H1 (cell line): ENCODE measurements around the gene COIL. TPM values are rescaled to one million over a fixed set of nuclear protein-coding genes. Genes with fewer than 3 reads are reported as not detected.

Experiments
- CTCF ChIA-PET: fragments of 300-600 bp; sonication (Branson Sonifier 250); formaldehyde crosslinking; loops from one replicate; lab custom pipeline; 2021; ENCODE audit not compliant: partially characterized antibody; lab: Charles Lee
- POLR2A ChIA-PET: fragments of 300-600 bp; sonication (Branson Sonifier 250); formaldehyde crosslinking; loops from one replicate; lab custom pipeline; 2021; ENCODE audit warnings: inconsistent platforms; ENCODE audit not compliant: partially characterized antibody; lab: Charles Lee
- DNase-seq, 2 experiments: peaks; one replicate each; pipeline versions ENCODE4 v3.0.0 to v3.0.0-alpha.2; 2010 to 2022; ENCODE audit warnings: low spot score in 2 of 2, low read depth in 1 of 2, mixed read lengths in 1 of 2
- FAIRE-seq: peaks from 2 replicates; lab custom pipeline; 2011; peaks lifted over from hg19 to GRCh38; lab: Jason Lieb, UNC
- H2AFZ ChIP-seq: 2 replicates; pipeline ENCODE4 v1.8.1; 2012; ENCODE audit warnings: low read length, inconsistent platforms
- H2AK5ac ChIP-seq: 2 replicates; pipeline ENCODE4 v1.6.1; 2013; ENCODE audit warnings: low read depth, low read length
- H2BK120ac ChIP-seq: replicated peaks from 2 replicates; pipeline ENCODE3; 2013; ENCODE audit warnings: low read depth, low read length, inconsistent platforms
- H2BK12ac ChIP-seq: 2 replicates; pipeline ENCODE4 v1.6.1; 2013; ENCODE audit warnings: low read depth, low read length
- H2BK15ac ChIP-seq: 2 replicates; pipeline ENCODE4 v1.6.1; 2013; ENCODE audit warnings: low read length
- H2BK20ac ChIP-seq: 2 replicates; pipeline ENCODE4 v1.6.1; 2013; ENCODE audit warnings: low read length
- H2BK5ac ChIP-seq: 2 replicates; pipeline ENCODE4 v1.6.1; 2013; ENCODE audit warnings: low read depth, low read length
- H3K14ac ChIP-seq: 2 replicates; pipeline ENCODE4 v1.6.1; 2013; ENCODE audit warnings: inconsistent platforms; ENCODE audit not compliant: insufficient read length
- H3K18ac ChIP-seq: 2 replicates; pipeline ENCODE4 v1.6.1; 2013; ENCODE audit warnings: low read length; ENCODE audit errors: extremely low read depth
- H3K23ac ChIP-seq: 2 replicates; pipeline ENCODE4 v1.6.1; 2013; ENCODE audit warnings: inconsistent platforms; ENCODE audit not compliant: insufficient read length
- H3K23me2 ChIP-seq: 2 replicates; pipeline ENCODE4 v1.6.1; 2013; ENCODE audit warnings: low read depth, low read length
- H3K27ac ChIP-seq: 2 replicates; pipeline ENCODE4 v1.6.1; 2011; ENCODE audit warnings: low read depth, low read length, inconsistent platforms
- H3K27me3 ChIP-seq, 4 experiments: replicated peaks in 1 of 4; 1 replicate in 1 of 4; 2 replicates in 3 of 4; pipeline versions ENCODE4 v1.6.1 to v1.8.1; 2011 to 2013; ENCODE audit warnings: low read length in 3 of 4, mild to moderate bottlenecking in 3 of 4, inconsistent platforms in 2 of 4, mixed read lengths in 2 of 4, moderate library complexity in 1 of 4; ENCODE audit not compliant: control insufficient read depth in 3 of 4, insufficient read depth in 3 of 4; ENCODE audit errors: extremely low read depth in 1 of 4
- H3K36me3 ChIP-seq, 4 experiments: 2 replicates each; pipeline versions ENCODE4 v1.6.1 to v1.8.1; 2011 to 2013; ENCODE audit warnings: mild to moderate bottlenecking in 4 of 4, low read length in 3 of 4, moderate library complexity in 2 of 4, control low read depth in 1 of 4, inconsistent platforms in 1 of 4; ENCODE audit not compliant: insufficient read depth in 4 of 4, control insufficient read depth in 2 of 4
- H3K4ac ChIP-seq: replicated peaks from 2 replicates; pipeline ENCODE3; 2013; ENCODE audit warnings: low read length, low read depth, mixed read lengths, inconsistent platforms; ENCODE audit not compliant: insufficient read length
- H3K4me1 ChIP-seq, 4 experiments: replicated peaks in 1 of 4; 1 replicate in 1 of 4; 2 replicates in 3 of 4; pipeline versions ENCODE4 v1.6.1 to v1.8.1; 2011 to 2013; ENCODE audit warnings: low read length in 3 of 4, inconsistent platforms in 2 of 4, mixed read lengths in 1 of 4; ENCODE audit not compliant: insufficient read depth in 4 of 4, control insufficient read depth in 3 of 4
- H3K4me2 ChIP-seq, 2 experiments: 2 replicates each; pipeline versions ENCODE4 v1.6.1 to v1.8.1; 2011 to 2013; ENCODE audit warnings: low read depth in 2 of 2, low read length in 2 of 2, control low read depth in 1 of 2, inconsistent platforms in 1 of 2, mild to moderate bottlenecking in 1 of 2; ENCODE audit not compliant: insufficient read depth in 1 of 2
- H3K4me3 ChIP-seq, 4 experiments: fragments of 200-600, 300-600 bp in 1 of 4; sonication (generic), shearing (Covaris generic), sonication (Bioruptor Twin) in 1 of 4; 2 replicates each; pipeline versions ENCODE4 v1.5.1 to v1.8.1; 2011 to 2016; ENCODE audit warnings: low read length in 4 of 4, low read depth in 3 of 4, control low read depth in 2 of 4, inconsistent platforms in 2 of 4, mild to moderate bottlenecking in 2 of 4, mixed read lengths in 1 of 4, moderate library complexity in 1 of 4; ENCODE audit not compliant: insufficient read depth in 2 of 4; ENCODE audit errors: extremely low read depth in 1 of 4
- H3K56ac ChIP-seq: replicated peaks from 2 replicates; pipeline ENCODE3; 2013; ENCODE audit warnings: low read depth, mild to moderate bottlenecking, mixed read lengths, low read length, inconsistent platforms; ENCODE audit not compliant: insufficient read length
- H3K79me1 ChIP-seq: 2 replicates; pipeline ENCODE4 v1.6.1; 2013; ENCODE audit warnings: low read depth, low read length, control low read depth
- H3K79me2 ChIP-seq, 2 experiments: 2 replicates each; pipeline versions ENCODE4 v1.6.1 to v1.8.1; 2012 to 2013; ENCODE audit warnings: low read length in 2 of 2, mild to moderate bottlenecking in 2 of 2, inconsistent platforms in 1 of 2; ENCODE audit not compliant: insufficient read depth in 2 of 2, control insufficient read depth in 1 of 2
- H3K9ac ChIP-seq, 4 experiments: replicated peaks in 1 of 4; 1 replicate in 1 of 4; 2 replicates in 3 of 4; pipeline versions ENCODE4 v1.6.1 to v1.8.1; 2011 to 2013; ENCODE audit warnings: low read depth in 3 of 4, low read length in 3 of 4, control low read depth in 2 of 4, mild to moderate bottlenecking in 2 of 4, moderate library complexity in 2 of 4, inconsistent platforms in 1 of 4; ENCODE audit errors: extremely low read depth in 1 of 4
- H3K9me3 ChIP-seq, 2 experiments: 2 replicates each; pipeline versions ENCODE4 v1.6.1 to v1.8.1; 2012 to 2013; ENCODE audit warnings: mild to moderate bottlenecking in 2 of 2, moderate library complexity in 2 of 2, control low read depth in 1 of 2, inconsistent platforms in 1 of 2, low read depth in 1 of 2, low read length in 1 of 2, mixed read lengths in 1 of 2; ENCODE audit not compliant: insufficient read depth in 2 of 2
- H4K20me1 ChIP-seq, 2 experiments: replicated peaks in 1 of 2; 2 replicates each; pipeline versions ENCODE3 to v1.8.1; 2011 to 2013; ENCODE audit warnings: inconsistent platforms in 2 of 2, low read length in 2 of 2, mild to moderate bottlenecking in 1 of 2; ENCODE audit not compliant: insufficient read depth in 2 of 2, control insufficient read depth in 1 of 2
- H4K5ac ChIP-seq: 2 replicates; pipeline ENCODE4 v1.6.1; 2013; ENCODE audit warnings: low read length, low read depth, mixed read lengths, inconsistent platforms; ENCODE audit not compliant: insufficient read length
- H4K8ac ChIP-seq: 2 replicates; pipeline ENCODE4 v1.8.0; 2013; ENCODE audit warnings: mild to moderate bottlenecking, moderate library complexity, low read length, inconsistent platforms; ENCODE audit not compliant: insufficient read depth; ENCODE audit errors: extremely low read depth
- H4K91ac ChIP-seq: replicated peaks from 2 replicates; pipeline ENCODE3; 2013; ENCODE audit warnings: low read length, mixed read lengths, inconsistent platforms; ENCODE audit not compliant: insufficient read length
- BRCA1 ChIP-seq: IDR thresholded peaks from 2 replicates; pipeline ENCODE4 v1.6.1; 2012; ENCODE audit warnings: low read depth, low read length, improper control_type of control experiment
- CBX8 ChIP-seq: fragments of 300-800, 300-1000 bp; sonication (generic); IDR thresholded peaks from 2 replicates; pipeline ENCODE4 v1.7.1; 2016; ENCODE audit warnings: low read depth, low read length, borderline replicate concordance
- JUND ChIP-seq: IDR thresholded peaks from 2 replicates; pipeline ENCODE4 v1.6.1; 2011; ENCODE audit warnings: mild to moderate bottlenecking, improper control_type of control experiment, low read length
- NANOG ChIP-seq: IDR thresholded peaks from 2 replicates; pipeline ENCODE4 v1.6.1; 2011; ENCODE audit warnings: low read length, low read depth, mild to moderate bottlenecking, inconsistent platforms; ENCODE audit not compliant: insufficient read depth, poor library complexity, severe bottlenecking
- NRF1 ChIP-seq: IDR thresholded peaks from 2 replicates; pipeline ENCODE4 v1.6.1; 2011; ENCODE audit warnings: mild to moderate bottlenecking, low read depth, low read length, improper control_type of control experiment
- RNF2 ChIP-seq: fragments of 200-900, 300-1000 bp; sonication (generic); IDR thresholded peaks from 2 replicates; pipeline ENCODE4 v1.7.1; 2016; ENCODE audit warnings: borderline replicate concordance, low read depth, mild to moderate bottlenecking, antibody characterized with exemption, low read length; ENCODE audit not compliant: poor library complexity, severe bottlenecking; ENCODE audit errors: missing control alignments
- SP1 ChIP-seq: IDR thresholded peaks from 2 replicates; pipeline ENCODE4 v1.6.1; 2011; ENCODE audit warnings: low read depth, low read length
- SP4 ChIP-seq: IDR thresholded peaks from 2 replicates; pipeline ENCODE4 v1.6.1; 2012; ENCODE audit warnings: low read length, inconsistent platforms
- SRF ChIP-seq: IDR thresholded peaks from 2 replicates; pipeline ENCODE4 v1.6.1; 2011; ENCODE audit warnings: mild to moderate bottlenecking, low read depth, low read length, moderate library complexity
- TEAD4 ChIP-seq: IDR thresholded peaks from 2 replicates; pipeline ENCODE4 v1.6.1; 2012; ENCODE audit warnings: low read depth, low read length, inconsistent platforms, mixed read lengths
- WGBS, 2 experiments: shearing (Covaris generic) in 1 of 2; methylation state at CpG; one replicate each; pipeline versions ENCODE4 v1.1.6 to v1.1.7; 2013 to 2015; ENCODE audit warnings: low lambda C conversion rate in 2 of 2, mixed read lengths in 2 of 2, inconsistent platforms in 1 of 2, low coverage in 1 of 2, missing lambda C conversion rate in 1 of 2; ENCODE audit not compliant: insufficient replicate concordance in 2 of 2, insufficient coverage in 1 of 2, insufficient read length in 1 of 2; ENCODE audit errors: extremely low coverage in 1 of 2, missing lambda C conversion rate in 1 of 2; 5-methylcytosine and 5-hydroxymethylcytosine counted together
- polyA plus RNA-seq, 7 experiments: library from polyadenylated mRNA; depleted of rRNA in 3 of 7; stranded (reverse) in 5 of 7; unstranded in 2 of 7; fragments of >200 nt in 5 of 7; fragments of 200-250 nt in 2 of 7; gene quantifications; 1 replicate in 5 of 7; 2 replicates in 1 of 7; 4 replicates in 1 of 7; pipeline versions ENCODE4 v1.2.1 to v1.2.3, GENCODE V29; 2011 to 2013; ENCODE audit warnings: missing spikeins in 2 of 7, mixed read lengths in 2 of 7
- total RNA-seq: library from RNA; stranded (reverse); fragmentation: NEBNext Ultra II Directional; extraction: Animal tissue kit (Norgen Biotek cat#: 25700); gene quantifications from 2 replicates; pipeline ENCODE4 v1.2.1, GENCODE V29; 2021
- TF ChIP-seq, protein P1 (sequence below): IDR thresholded peaks from 2 replicates; pipeline ENCODE4 v1.6.1; 2012; ENCODE audit warnings: inconsistent platforms
- TF ChIP-seq, protein P2 (sequence below): IDR thresholded peaks from 2 replicates; pipeline ENCODE4 v1.6.1; 2012; ENCODE audit warnings: low read length, inconsistent platforms

Gene COIL
- total and polyA plus RNA-seq, 2 of the 8 experiments (the other 6 are each of a cell fraction or from before 2014, with no cell fraction given) = 5.2 to 23.6 TPM

DNA sequence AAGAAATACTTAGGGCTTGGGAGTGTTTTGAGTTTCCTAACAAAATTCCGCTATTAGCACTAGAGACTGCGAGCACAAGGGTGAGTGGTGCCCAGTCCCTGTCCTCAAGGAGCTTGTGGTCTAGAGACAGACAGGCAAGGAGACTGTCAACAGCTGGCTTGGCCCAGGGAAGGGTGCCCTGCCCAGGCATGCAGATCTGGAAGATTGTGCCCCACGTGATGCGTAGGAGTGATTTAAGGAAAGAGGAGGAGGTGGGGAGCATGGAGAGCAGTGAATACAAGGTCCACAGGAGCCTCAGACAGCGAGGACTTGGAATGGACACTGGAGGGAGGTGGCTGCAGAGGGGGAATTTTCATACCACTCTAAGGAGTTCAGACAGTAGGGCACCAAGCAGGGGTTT lies 42.1 kb upstream of the COIL start:
- no peak overlapping the region for H4K8ac ChIP-seq
- H2AK5ac ChIP-seq = no peak overlapping the region
- no peak overlapping the region for H3K14ac ChIP-seq
- no peaks in the 10 kb centered on the region for H4K20me1 ChIP-seq
- H2BK20ac ChIP-seq = no peak overlapping the region
- H3K27me3 ChIP-seq = no peaks in the 10 kb centered on the region
- no peak overlapping the region for H4K91ac ChIP-seq
- WGBS, 2 experiments = 98% methylated on average over 5 of the region's 5 CpGs; no CpG with 5 or more reads in 1 of the 2 experiments
- H3K23ac ChIP-seq = no peak overlapping the region
- H3K18ac ChIP-seq = no peak overlapping the region
- H3K23me2 ChIP-seq = no peaks in the 10 kb centered on the region
- no peak overlapping the region for H3K27ac ChIP-seq
- POLR2A ChIA-PET = no interaction called here
- H3K4me2 ChIP-seq = no peak overlapping the region
- FAIRE-seq = no peak
- peaks cover 0 to 4% (median 0%) of the 10 kb centered on the region in 4 experiments; a peak in 1 of 7 replicates for H3K4me1 ChIP-seq
- H2AFZ ChIP-seq = no peak overlapping the region
- no peak overlapping the region for H3K9ac ChIP-seq
- CTCF ChIA-PET = interaction anchor here (0.6 to 3.5 kb wide), 7 partner anchors 17 to 371 kb away, joined by 3 to 21 read pairs (median 5); no protein-coding TSS in a partner anchor
- peak overlapping the region; percentile 66; the same call in 1 of the 2 replicates for H2BK5ac ChIP-seq
- no peak overlapping the region for H3K4me3 ChIP-seq
- no peak overlapping the region for H3K56ac ChIP-seq
- H3K79me2 ChIP-seq = no peaks in the 10 kb centered on the region
- peaks cover 0 to 3% (median 0%) of the 10 kb centered on the region in 4 experiments; a peak in 2 of 8 replicates for H3K36me3 ChIP-seq
- no peak for DNase-seq
- peaks cover 2% of the 10 kb centered on the region; the same call in 1 of the 2 replicates for H3K79me1 ChIP-seq
- H3K9me3 ChIP-seq = no peaks in the 10 kb centered on the region
- H4K5ac ChIP-seq = no peak overlapping the region
- no peak overlapping the region for H3K4ac ChIP-seq
- no peak overlapping the region for H2BK12ac ChIP-seq
- no peak overlapping the region for H2BK120ac ChIP-seq
- H2BK15ac ChIP-seq = no peak overlapping the region
- TF ChIP-seq NANOG (no peak), TEAD4 (no peak), JUND (no peak), BRCA1 (no peak), SP1 (no peak), RNF2 (no peak), CBX8 (no peak), NRF1 (no peak), SRF (no peak), SP4 (no peak)
- TF ChIP-seq, protein P1, sequence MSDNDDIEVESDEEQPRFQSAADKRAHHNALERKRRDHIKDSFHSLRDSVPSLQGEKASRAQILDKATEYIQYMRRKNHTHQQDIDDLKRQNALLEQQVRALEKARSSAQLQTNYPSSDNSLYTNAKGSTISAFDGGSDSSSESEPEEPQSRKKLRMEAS = no peak
- TF ChIP-seq, protein P2, sequence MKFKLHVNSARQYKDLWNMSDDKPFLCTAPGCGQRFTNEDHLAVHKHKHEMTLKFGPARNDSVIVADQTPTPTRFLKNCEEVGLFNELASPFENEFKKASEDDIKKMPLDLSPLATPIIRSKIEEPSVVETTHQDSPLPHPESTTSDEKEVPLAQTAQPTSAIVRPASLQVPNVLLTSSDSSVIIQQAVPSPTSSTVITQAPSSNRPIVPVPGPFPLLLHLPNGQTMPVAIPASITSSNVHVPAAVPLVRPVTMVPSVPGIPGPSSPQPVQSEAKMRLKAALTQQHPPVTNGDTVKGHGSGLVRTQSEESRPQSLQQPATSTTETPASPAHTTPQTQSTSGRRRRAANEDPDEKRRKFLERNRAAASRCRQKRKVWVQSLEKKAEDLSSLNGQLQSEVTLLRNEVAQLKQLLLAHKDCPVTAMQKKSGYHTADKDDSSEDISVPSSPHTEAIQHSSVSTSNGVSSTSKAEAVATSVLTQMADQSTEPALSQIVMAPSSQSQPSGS = no peak
